ENCODE results near the gene SMARCD2. TPM values are rescaled to one million over a fixed set of nuclear protein-coding genes. Genes with fewer than 3 reads are reported as not detected.
"Not testable (repeated sequence)": the region's sequence is repeated elsewhere in the genome, so short reads cannot be mapped to it uniquely, and the experiment has no call there.

Gene SMARCD2
- total RNA-seq (2021) = 73.6 and 98.7 TPM in 2 replicates
- percentile 71 among the genes with signal in this experiment for Bru-seq, nascent RNA
- percentile 79 among the genes with signal in this experiment for BruChase-seq, experiment 1, labeled RNA remaining after a 2-hour chase
- BruChase-seq, experiment 2, labeled RNA remaining after a 6-hour chase = percentile 88 among the genes with signal in this experiment
- long read RNA-seq, transcript SMARCD2-203 (13 exons, 2,716 nt) = major isoform, 62 of 82 reads
- long read RNA-seq, partial matches to known transcripts = 12 of 82 reads
- long read RNA-seq, other reads (novel, unspliced or antisense) = 8 of 82 reads

DNA sequence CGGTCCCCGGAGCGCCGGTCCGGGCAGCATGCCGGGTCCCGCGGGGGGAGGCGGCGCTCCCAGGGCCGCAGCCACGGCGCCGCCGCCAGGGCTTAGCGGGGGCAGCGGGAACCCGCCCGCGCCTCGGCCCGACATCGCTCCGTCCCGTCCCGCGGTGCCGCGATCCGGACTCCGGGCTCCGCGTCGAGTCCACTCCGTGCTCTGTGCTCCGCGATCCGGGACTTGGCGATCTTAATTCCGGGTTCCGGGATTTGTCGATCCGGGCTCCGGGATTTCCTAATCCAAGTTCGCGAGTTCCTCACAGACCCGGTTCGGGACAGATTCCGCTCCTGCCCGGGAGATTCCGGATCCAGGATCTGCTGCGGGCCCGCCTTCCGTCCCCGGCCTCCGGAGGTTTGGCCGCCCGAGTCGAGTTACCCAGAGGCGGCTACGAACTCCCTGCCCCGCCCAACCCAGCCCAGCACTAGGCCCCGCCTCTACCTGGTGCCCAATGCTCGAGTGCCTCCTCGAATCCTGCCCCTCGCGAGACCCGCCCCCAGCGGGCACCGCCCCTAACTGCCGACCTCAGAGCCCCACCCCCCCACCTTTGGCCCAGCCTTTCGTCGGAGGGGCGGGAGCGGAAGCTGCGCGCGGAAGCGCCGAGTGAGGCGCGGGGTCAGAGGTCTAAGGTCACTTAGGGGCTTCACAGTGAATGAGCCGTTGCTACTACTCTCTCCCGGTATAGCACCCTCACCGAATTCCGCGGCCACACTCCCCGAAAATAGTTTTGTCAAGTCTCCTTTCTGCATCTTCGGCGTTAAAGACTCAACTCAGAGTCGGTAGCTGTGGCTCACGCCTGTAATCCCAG is at the start of gene SMARCD2:
TSS of gene SMARCD2 (minus strand) at position 146 of the 847 bp plus-strand sequence. CDS start at position 135, 11 bp downstream.
- peaks cover 6% of the 10 kb centered on the region for H4K20me1 ChIP-seq (ENCODE audit: insufficient read depth)
- no peaks in the 10 kb centered on the region for H3K9me3 ChIP-seq (ENCODE audit: insufficient read depth, low read depth)
- BruUV-seq (replicated peaks) = no TSS peak
- peak within 1 kb of the TSS; percentile 47; the same call in 1 of the 2 replicates for H3K27ac ChIP-seq
- peaks cover 43% of the 10 kb centered on the region for H3K4me1 ChIP-seq (replicated peaks; ENCODE audit: insufficient read depth)
- no peaks in the 10 kb centered on the region for H3K27me3 ChIP-seq (ENCODE audit: insufficient read depth, low read depth)
- ChIA-PET CTCF (interaction anchor here (0.6 to 0.7 kb wide), 2 partner anchors 166 to 438 kb away, joined by 3 to 4 read pairs; no protein-coding TSS in a partner anchor), POLR2A (ENCODE audit: unreplicated experiment) (interaction anchor here (0.7 kb wide), 1 partner anchor 13 kb away, joined by 6 read pairs; no protein-coding TSS in a partner anchor)
- H3F3A ChIP-seq (ENCODE audit: insufficient read depth, low read depth) = peaks cover 19% of the 10 kb centered on the region
- H3K4me3 ChIP-seq = peak within 1 kb of the TSS; percentile 86
- H3K36me3 ChIP-seq (ENCODE audit: low read depth) = no peaks in the 10 kb centered on the region
- peak within 1 kb of the TSS; percentile 96 for H2AFZ ChIP-seq
- no peak for TF ChIP-seq EZH2 (IDR thresholded peaks at IDR 0.05; ENCODE audit: low read depth)
- TF ChIP-seq, protein P1, sequence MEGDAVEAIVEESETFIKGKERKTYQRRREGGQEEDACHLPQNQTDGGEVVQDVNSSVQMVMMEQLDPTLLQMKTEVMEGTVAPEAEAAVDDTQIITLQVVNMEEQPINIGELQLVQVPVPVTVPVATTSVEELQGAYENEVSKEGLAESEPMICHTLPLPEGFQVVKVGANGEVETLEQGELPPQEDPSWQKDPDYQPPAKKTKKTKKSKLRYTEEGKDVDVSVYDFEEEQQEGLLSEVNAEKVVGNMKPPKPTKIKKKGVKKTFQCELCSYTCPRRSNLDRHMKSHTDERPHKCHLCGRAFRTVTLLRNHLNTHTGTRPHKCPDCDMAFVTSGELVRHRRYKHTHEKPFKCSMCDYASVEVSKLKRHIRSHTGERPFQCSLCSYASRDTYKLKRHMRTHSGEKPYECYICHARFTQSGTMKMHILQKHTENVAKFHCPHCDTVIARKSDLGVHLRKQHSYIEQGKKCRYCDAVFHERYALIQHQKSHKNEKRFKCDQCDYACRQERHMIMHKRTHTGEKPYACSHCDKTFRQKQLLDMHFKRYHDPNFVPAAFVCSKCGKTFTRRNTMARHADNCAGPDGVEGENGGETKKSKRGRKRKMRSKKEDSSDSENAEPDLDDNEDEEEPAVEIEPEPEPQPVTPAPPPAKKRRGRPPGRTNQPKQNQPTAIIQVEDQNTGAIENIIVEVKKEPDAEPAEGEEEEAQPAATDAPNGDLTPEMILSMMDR (conservative IDR thresholded peaks at IDR 0.05) = no peak
- H3K4me2 ChIP-seq = peak within 1 kb of the TSS; percentile 88
- intact Hi-C loops (cut with micrococcal nuclease; ENCODE audit: unreplicated experiment) = loop anchor here (1.0 to 10.0 kb wide), 4 partner anchors 15 to 418 kb away; partner anchors contain the start of genes DDX42, FTSJ3, MAP3K3 and PSMC5
- DNase-seq = peak; percentile 92 to 97
- H3K79me2 ChIP-seq (ENCODE audit: low read depth) = peaks cover 44% of the 10 kb centered on the region
- H3K9me2 ChIP-seq (ENCODE audit: insufficient read depth) = no peaks in the 10 kb centered on the region

DNA sequence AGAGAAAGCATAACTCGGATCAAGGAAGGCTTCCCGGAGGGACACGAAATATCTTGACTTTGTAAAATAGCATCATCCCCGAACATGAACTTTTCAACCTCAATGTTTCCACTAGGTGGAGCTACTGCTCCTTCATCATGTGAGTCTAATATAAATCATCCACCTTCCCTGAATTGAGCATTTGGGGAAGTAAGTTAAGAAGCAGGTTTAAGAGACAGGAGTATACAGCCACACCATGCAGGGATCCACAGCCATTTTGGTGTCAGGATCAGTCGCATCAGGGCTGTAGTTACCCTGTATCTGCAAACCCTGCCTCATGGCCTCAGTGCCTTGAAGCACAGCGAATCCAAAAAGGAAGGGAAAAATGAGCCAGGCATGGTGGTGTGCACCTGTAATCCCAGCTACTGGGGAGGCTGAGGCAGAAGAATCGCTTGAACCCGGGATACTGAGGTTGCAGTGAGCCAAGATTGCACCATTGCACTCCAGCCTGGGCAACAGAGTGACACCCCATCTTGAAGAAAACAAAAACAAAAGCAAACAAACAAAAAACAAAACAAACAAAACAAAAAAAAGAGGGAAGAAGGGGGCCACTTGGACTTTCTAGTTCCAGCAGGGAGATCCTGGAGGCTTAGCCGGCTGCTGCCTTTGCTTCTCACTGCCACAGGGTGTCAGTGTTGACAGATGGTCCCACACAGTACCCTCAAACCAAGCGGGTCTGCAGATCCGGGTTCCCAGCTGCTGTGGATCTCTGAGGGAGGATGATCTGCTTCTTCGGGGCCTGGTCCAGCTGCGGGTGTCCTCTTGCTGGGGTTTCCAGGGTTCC is 46.8 kb upstream of the SMARCD2 start:
- H3K27ac ChIP-seq; H4K20me1 ChIP-seq (ENCODE audit: insufficient read depth); H2AFZ ChIP-seq; intact Hi-C loops (cut with micrococcal nuclease; ENCODE audit: unreplicated experiment); H3F3A ChIP-seq (ENCODE audit: insufficient read depth, low read depth); H3K27me3 ChIP-seq (ENCODE audit: insufficient read depth, low read depth); BruUV-seq (replicated peaks); H3K4me3 ChIP-seq; H3K4me2 ChIP-seq; H3K9me2 ChIP-seq (ENCODE audit: insufficient read depth); H3K36me3 ChIP-seq (ENCODE audit: low read depth); H3K79me2 ChIP-seq (ENCODE audit: low read depth); H3K9me3 ChIP-seq (ENCODE audit: insufficient read depth, low read depth); H3K4me1 ChIP-seq (replicated peaks; ENCODE audit: insufficient read depth): not testable (repeated sequence)
- TF ChIP-seq, protein P1 (conservative IDR thresholded peaks at IDR 0.05) = peak; percentile 70
- DNase-seq = peak in 1 of 2 experiments; percentile 22
- ChIA-PET CTCF (interaction anchor here (0.6 to 1.9 kb wide), 3 partner anchors 13 to 131 kb away, joined by 3 to 7 read pairs (median 4); no protein-coding TSS in a partner anchor), POLR2A (ENCODE audit: unreplicated experiment) (interaction anchor here (0.6 to 0.7 kb wide), 2 partner anchors 462 to 538 kb away, joined by 4 to 8 read pairs; no protein-coding TSS in a partner anchor)

DNA sequence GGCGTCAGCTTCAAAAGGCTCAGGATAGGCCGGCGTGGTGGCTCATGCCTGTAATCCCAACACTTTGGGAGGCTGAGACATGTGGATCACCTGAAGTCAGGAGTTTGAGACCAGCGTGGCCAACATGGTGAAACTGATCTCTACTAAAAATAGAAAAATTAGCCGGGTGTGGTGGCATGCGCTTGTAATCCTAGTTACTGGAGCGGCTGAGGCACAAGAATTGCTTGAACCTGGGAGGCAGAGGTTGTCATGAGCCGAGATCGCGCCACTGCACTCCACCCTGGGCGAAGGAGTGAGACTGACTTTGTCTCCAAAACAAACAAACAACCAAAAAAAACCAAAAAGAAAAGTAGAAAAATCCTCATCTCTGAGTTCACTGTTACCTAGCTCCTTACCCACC is 42.6 kb upstream of the SMARCD2 start:
- H3K9me3 ChIP-seq (ENCODE audit: insufficient read depth, low read depth); H3K4me2 ChIP-seq; H3K4me1 ChIP-seq (replicated peaks; ENCODE audit: insufficient read depth); H3K4me3 ChIP-seq; H3K36me3 ChIP-seq (ENCODE audit: low read depth); H3K27ac ChIP-seq; H4K20me1 ChIP-seq (ENCODE audit: insufficient read depth); H3F3A ChIP-seq (ENCODE audit: insufficient read depth, low read depth); intact Hi-C loops (cut with micrococcal nuclease; ENCODE audit: unreplicated experiment); H3K27me3 ChIP-seq (ENCODE audit: insufficient read depth, low read depth); H2AFZ ChIP-seq; H3K79me2 ChIP-seq (ENCODE audit: low read depth); CTCF ChIA-PET; BruUV-seq (replicated peaks); POLR2A ChIA-PET (ENCODE audit: unreplicated experiment); DNase-seq; H3K9me2 ChIP-seq (ENCODE audit: insufficient read depth): not testable (repeated sequence)

DNA sequence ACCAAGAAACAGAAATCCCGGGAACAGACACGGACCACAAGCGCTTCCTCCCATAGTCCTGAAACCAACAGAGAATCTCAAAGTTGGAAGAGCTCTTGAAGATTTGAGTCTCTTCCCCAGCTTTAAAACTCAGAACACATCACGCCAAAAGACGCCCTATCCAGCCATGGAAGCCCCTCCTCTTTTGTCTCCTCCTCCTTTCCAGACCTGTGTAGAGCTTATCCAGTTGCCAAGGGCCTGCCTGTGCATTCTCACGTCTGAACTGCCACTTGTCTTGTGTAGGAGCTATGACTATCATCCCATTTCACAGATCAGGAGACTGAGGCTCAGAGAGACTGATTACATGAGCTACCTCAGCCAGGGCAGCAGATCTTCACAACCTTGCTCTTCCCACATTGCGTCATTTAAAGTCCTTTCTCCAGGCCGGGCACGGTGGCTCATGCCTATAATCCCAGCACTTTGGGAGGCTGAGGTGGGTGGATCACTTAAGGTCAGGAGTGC is 40.2 kb upstream of the SMARCD2 start:
- H3K4me3 ChIP-seq; H3K4me2 ChIP-seq; intact Hi-C loops (cut with micrococcal nuclease; ENCODE audit: unreplicated experiment); H3K9me3 ChIP-seq (ENCODE audit: insufficient read depth, low read depth); H2AFZ ChIP-seq; H3K9me2 ChIP-seq (ENCODE audit: insufficient read depth); DNase-seq; H3K27ac ChIP-seq; H3K27me3 ChIP-seq (ENCODE audit: insufficient read depth, low read depth); H3K79me2 ChIP-seq (ENCODE audit: low read depth); H3F3A ChIP-seq (ENCODE audit: insufficient read depth, low read depth); POLR2A ChIA-PET (ENCODE audit: unreplicated experiment); H3K4me1 ChIP-seq (replicated peaks; ENCODE audit: insufficient read depth); H4K20me1 ChIP-seq (ENCODE audit: insufficient read depth); BruUV-seq (replicated peaks); H3K36me3 ChIP-seq (ENCODE audit: low read depth): not testable (repeated sequence)
- CTCF ChIA-PET = interaction anchor here (0.6 to 0.8 kb wide), 4 partner anchors 55 to 251 kb away, joined by 3 to 14 read pairs (median 5); no protein-coding TSS in a partner anchor
